HG02943 (cell line): ENCODE data around the gene PDE8A.

Experiments used
- ATAC-seq: cut with Tn5 transposase; IDR thresholded peaks from one replicate; pipeline ENCODE4 v1.9.1; 2021; ENCODE audit warnings: mild to moderate bottlenecking, low read depth, moderate library complexity; ENCODE audit not compliant: unreplicated experiment

PDE8A gene

DNA sequence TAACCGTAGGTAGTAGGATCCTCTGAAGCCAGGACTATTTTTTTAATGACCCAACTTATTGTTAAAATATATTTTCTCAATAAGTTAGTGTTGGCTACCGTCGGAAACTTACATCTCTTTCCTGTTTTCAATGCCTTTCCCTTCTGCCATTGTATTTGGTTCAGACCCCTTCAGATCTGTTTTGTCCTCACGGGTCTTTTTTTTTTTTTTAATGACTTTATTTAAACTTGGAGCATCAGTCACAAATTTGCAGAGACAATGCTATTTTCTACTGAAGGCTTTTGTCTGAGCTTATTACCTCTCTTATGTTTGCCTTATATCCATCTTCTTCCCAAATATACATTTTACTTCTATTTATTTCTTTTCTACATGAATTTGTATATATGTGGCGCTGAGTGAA is 47.6 kb downstream of the PDE8A start:
- no peak for ATAC-seq

DNA sequence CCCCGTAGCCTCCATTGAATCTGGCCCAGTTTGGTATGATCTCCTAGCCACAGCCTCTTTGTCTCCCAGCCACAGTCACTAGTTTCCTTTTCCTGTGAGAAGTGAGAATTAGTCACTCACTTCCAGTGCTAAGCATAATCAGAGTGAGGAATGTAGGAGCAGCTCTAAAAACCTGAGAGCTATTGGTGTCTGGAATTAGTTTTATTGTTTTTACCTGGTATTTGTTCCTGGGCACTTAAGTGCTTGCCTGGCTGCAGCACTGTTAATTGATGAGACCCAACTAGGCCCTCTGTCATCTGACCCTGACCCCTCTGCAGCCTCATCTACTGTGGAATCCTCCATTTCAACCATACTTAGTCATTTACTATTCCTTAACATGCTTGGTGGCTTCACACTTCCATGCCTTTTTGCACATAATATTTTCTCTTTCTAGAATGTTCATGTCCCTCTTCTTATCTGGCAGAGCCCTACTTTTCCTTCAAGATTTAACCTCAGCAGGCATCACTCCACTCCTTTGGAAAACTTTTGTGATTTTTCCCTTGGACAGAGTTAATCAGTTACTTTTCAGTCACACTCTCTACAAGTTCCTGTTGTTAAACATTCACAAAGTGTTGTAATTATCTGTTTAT is 48.8 kb downstream of the PDE8A start:
- no peak for ATAC-seq

DNA sequence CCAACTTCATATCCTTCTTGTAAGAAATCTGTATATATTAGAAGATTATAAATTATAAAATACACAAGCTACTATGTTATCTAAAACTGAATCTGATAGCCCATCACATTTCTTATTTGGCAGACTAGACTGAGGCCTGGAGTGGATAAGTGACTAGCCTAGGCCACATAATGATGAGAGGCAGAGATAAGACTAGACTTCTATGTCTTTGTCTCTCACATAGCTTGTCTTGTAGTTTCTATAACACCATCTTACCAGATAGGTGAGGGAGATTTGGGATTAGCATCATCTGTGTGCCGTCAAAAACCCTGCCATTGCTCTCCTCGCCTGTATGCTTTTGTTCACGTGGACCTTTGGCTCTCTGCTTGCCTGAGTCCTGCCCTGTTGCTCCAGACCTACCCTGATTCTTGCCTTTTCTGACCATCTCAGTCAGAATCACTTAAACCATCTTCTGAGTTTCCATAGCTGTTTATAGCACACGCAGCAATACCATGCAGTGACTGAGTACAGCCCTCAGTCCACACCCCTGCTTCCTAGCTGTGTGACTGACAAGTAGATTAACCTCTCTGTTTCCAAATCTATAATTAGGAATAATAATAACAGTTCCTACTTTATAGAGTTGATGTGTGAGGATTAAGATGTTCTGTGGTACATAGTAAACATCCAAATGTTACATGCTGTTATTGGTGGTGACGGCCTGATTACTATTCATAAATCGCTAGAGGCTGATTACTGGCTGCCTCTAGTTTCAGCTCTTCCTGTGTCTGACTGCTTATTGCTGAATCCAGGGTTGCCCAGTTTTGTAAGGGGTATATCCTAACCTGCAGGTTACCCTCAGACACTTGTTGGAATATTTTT is 49.7 kb downstream of the PDE8A start:
- no peak for ATAC-seq

DNA sequence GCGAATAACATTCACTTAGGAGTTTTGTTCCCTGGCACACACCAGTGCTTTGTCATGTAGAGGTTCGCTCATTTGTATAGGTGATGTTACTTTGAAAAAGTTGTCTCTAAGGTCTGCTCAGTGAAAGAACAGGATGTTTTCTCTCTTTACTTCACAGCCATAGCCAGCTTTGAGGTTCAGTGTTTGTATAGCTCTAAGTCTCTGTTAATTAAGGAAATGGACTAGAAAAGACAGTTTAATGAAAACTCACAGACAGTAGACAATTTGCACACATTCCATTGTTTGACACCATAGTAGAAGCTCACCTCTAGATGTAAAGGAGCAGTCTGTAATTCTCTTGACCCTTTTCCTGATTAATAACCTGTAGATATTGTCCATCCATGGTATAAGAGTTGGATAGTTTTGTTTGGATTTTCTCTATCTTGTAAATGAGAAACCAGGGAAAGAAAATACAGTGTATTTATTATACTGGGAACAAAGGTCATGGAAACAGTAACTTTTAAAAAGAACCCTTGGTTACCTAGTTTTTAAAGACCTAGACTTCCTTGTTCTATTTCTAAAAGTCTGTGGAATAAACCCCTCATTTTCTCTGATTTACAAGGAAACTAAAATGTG is 50.4 kb downstream of the PDE8A start:
- ATAC-seq = no peak

DNA sequence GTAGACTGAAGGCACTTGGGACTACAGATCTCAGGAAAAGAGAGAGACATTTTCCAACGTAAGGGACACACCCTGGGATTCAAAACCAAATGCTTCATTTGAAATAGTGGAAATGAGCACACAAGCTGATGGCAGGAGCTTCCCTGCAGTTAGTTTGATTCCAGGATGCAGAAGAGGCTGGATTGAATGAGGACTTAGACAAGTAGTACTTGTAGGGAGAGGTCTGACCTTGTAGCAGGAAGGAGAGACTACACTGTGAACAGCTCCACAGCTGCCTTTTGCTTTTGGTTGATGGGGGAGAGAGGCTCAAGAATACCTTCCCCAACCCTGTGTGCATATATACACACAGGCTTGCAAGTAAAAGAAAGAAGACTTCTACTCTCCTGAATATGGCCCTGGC is 51.5 kb downstream of the PDE8A start:
- ATAC-seq = no peak

DNA sequence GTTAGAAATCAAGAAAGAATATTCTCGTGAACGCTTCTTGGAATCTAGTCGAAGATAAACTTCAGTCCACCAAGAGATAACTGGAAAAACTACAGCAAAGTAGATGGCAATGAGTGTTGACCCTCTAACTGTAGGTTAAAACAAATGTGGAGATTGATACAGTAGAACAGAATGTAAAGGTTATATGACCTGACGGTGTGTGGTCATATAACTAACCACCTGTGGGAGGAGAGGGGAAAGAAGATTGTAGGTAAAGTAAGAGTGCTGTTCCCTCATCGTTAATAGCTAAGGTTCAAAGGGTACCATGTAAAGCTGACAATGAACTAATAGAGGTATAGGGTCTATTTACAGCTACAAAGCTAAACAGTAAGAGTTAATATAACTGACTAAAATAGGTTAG is 52.6 kb downstream of the PDE8A start:
- ATAC-seq = no peak

DNA sequence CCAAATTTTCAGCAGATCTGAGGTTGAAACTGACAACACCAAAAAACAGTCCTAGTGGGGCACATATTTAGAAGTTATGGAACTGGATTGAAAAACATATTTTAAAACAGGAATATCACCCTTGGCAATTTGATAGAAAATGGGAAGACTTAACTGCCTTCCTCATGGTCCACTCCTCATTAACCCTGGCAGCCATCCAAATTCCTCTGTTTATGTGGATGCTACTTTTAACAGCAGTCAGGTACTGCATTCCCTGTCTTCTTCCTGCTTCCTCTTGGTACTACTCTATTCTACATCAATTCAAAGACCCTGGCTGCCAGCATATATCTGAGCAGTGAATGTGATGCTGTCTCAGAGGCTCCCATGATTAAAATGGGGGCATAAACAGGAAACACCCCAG is 54.3 kb downstream of the PDE8A start:
- ATAC-seq = no peak

DNA sequence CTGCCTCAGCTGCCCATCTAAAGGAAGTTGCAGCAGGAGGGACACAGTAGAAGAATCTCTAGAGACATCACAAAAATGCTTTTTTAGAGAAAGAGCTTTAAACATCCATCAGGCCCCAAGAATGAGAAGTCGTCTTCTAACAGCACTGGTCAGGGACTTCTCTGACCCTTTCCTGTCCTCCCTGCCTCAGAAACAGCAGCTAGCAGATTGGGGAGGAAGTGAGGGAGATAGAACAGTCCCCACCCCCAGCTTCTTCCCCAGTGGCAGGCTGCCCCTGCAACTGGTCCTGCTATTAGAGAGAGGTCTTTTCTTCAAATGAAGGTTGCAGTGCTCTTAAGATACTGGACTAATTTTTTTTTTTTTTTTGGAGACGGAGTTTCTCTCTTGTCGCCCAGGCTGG is 55.1 kb downstream of the PDE8A start:
- no peak for ATAC-seq

DNA sequence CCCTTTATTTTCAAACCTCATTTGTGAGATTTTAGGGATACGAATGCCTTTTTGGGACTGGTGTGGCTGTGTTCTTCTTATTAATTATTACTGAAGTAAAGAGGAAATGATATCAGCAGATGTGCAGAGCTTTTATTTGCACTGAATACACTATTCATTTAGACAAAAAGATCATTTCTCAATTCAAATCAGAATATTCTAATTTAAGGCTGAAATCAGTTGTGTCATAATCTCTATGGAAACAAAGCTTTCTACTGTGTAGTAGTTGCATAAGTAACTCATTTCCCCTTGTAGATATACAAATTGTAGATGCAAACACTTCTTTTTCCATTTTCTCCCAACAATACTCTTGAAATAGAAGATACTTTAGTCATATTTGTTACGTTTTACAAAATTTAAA is 56.0 kb downstream of the PDE8A start:
- ATAC-seq = no peak

DNA sequence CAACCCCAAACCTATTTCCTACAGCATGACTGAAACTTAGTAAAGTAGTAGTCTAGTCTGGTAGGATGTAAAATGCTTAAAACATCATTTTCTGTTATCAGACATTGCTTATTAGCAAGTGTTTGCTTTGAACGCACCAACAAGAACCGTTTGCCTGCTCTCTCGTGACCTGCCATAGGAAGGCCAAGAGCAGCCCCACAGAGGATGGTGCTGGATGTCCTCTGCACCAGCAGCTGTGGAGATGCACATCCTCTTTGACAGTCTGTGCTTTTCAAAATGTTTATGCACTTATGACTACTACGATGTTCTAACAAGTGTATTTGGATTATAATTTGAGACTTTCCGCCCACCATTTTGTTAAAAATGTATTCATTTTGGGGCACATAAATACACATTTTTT is 59.6 kb downstream of the PDE8A start:
- ATAC-seq = no peak

DNA sequence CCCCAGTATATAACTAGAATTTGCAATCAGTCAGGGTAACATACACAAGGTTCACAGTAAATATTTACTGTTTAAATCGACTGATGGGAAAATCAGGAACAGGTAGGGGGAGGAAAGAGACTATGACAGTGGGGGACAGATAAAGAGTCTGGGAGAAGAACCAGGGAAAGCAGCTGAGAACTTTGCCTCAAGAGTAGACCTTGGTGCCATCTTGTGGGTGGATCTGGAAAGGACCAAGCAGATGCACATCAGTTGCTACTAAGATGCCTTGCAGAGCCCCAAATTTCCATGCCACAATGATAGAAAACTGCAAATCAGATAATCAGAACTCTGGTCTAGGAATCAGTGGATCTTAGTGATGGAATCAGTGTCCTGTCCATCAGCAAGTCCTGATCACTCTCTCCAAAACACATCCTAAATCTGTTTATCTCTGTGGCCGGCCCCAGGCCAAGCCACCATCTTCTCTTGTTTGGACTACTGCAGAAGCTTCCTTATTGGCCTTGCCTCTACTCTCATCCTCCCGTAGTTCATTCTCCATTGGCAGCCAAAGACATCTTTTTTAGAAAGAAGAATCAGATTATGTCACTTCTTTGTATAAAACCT is 62.7 kb downstream of the PDE8A start:
- no peak for ATAC-seq

DNA sequence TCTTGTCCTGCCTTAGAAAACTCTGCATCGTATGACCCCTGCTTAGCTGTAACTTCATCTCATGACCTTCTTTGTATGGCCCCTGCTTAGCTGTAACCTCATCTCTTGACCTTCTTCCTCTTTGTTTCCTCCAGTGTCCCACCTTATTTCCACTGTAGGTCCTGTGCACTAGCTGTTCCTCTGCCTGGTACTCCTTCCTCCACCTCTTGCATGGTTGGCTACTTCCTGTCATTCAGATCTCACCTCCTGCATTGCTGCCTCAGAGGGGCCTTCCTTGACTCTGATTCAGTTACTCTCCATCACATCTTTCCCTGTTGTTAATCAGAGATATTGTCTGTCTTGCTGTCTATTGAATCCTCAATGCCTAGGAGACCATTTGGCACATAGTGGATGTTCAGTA is 63.2 kb downstream of the PDE8A start:
- ATAC-seq = no peak

DNA sequence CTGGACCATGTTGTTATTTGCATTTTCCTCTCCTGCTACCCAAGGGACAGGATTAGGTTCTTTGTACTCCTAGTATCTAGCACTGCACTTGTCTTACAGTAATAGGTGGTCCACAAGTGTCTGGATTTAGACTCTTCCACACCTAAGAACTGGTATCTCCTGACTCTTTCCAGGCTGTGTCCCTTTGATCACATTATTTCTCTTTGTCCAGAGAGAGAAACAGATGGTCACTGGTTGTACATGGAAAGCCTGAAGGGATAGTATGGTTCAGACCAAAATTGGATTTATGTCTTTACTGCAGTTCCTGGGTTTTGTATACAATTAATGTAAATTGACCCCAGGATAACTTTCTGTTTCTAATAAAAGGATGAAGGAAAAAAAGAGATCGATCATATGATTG is 64.0 kb downstream of the PDE8A start:
- ATAC-seq = no peak

DNA sequence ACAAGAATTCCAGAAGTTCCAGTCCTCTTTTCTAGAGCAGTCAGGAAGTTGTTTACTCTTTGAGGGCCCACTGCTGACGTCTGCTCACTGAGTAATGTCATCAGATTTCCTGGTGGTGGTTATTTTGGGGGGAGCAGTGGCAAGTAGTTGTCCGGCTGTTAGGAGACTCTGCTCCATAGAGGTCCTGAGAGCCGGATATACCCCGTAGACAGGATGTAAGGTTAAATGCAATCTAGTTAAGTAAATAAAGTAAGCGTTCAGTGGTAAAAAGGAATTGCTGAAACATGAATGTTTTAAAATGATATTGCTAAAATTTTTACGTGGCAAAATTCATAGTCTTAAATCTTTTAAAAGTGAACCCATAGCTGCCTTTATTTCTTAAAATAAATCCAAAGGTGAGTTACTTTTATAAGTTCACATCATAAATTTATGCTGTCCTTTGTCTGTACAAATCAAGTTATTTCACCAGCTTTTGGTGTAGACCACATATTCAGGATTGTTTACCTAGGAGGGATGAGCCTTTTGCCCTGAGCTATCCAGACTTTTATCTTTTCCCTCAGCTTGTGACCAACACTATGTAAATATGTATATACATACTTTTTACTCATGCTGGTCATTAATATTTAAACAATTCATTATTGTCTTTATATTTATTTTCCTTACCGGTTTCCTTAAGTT is 65.8 kb downstream of the PDE8A start:
- ATAC-seq = no peak

DNA sequence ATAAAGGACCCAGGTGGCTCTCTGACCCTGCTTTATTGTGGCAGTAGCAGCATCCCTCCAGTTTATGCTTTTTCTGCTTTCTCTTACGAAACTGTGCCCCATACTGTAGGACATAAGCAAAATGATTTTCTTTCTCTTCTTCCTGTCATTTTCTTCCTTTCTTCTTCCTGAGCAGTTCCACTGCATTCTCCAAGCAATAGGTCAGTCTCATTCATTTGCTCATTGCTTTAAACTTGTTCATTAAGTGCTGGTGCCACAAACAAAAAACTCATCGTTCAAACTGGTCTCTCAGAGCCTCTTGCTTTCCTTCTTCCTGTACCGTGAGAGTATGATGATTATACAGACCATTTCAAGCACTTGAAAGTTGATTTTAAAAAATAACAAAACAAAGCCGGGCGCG is 66.8 kb downstream of the PDE8A start:
- ATAC-seq = no peak

DNA sequence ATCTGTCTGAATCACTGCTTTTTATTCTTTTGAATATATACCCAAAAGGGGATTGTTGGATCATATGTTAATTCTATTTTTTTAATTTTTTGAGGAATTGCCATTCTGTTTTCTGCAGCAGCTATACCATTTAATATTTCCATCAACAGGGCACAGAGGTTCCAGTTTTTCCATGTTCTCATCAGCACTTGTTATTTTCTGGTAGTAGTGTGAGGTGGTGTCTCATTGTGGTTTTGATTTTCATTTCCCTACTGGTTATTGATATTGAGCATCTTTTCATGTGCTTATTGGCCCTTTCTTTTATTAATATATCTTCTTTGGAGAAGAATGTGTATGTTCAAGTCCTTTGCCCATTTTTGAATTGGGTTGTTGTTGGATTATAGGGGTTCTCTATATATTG is 68.1 kb downstream of the PDE8A start:
- ATAC-seq = no peak

DNA sequence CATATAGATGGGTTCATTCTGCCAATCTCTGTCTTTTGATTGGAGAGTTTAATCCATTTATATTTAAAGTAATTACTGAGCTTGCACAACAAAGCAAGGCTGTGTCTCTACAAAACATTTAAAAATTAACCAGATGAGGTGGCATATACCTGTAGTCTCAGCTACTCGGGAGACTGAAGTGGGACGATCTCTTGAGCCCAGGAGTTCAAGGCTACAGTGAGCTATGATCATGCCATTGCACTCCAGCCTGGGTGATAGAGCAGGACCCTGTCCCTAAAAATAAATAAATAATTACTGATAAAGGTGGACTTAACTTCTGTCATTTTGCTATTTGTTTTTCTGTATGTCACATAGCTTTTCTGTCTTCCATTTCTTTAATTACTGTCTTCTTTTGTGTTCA is 78.1 kb downstream of the PDE8A start:
- no peak for ATAC-seq

DNA sequence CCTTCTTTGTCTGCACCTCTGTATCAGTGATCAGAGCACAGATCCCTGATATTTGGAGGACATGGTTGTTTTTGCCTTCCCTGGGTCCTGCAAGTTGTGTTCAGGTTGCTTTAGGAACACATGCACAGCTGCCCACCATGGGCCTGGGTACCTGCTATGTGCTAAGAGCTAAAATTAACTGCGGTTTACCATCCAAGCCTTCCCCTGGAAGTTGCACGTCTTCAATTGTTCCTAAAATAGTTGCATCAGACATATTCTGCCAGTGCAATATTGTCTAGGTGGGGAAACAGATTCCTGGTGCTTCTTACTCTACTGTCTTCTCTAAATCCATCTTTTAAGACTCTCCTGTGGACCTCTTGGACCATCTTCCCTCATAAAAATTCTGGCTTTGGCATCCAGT is 80.9 kb downstream of the PDE8A start:
- no peak for ATAC-seq

DNA sequence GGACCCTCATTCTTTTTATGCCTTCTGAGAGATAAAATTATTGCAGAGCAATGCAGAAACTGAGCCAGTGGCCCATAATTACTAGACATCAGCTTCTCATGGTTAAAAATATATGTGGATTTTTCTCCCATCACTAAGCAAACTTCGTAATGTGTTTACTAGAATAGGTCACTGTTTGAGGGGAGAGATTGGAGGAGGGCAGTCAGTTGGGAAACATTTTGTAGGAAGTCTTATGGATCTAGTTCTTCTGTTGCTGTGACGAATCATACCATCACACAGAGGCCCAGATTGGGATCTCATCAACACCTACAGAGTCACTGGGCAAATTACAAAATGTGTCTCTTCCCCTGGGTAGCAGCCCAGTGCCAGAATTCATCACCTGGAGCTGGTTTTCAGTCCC is 81.4 kb downstream of the PDE8A start:
- ATAC-seq = no peak

DNA sequence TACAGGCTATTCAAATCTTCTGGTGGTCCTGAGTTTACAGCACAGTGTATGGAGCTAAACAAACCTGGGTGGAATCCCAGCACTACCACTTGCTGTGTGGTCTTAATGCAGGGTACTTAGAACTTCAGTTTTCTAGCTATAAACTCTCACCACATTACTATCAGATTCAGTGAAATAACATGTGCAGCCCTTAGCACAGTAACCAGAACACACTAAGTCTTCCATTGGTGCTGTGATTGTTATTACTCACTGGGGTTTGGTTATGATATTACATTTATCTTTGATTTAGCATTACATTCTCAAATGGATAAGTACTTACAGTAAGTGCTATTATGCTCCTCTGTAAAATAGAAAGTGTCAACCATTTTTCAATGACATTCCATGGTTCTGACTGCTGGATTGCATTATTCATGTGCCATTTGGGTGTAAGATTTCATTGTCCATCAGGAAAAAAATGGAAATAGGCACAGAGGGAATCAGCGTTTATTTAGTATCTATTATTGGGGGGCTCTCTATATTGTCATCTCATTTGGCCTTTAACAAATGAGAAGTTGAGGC is 81.9 kb downstream of the PDE8A start:
- no peak for ATAC-seq

DNA sequence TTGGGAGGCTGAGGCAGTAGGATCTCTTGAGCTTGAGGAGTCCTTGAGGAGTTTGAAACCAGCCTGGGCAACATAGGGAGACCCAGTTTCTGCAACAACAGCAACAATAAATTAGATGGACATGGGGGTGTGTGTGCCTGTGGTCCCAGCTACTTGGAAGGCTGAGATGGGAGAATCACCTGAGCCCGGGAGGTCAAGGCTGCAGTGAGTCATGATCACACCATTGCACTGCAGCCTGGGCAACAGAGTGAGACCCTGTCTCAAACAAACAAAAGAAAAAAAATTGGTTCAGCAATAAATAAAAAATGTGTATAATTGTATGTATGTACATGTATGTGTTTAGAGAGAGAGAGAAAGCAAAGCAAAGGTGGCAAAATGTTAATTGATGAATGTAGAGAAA is 83.1 kb downstream of the PDE8A start:
- no peak for ATAC-seq
